Frontal cortex (tissue), 1 donor: ENCODE data around the gene TDRD10. TPM values are rescaled to one million over a fixed set of nuclear protein-coding genes. Genes with fewer than 3 reads are reported as not detected.

ENCODE experiments used
- total RNA-seq: library from RNA; depleted of rRNA; stranded (reverse); fragments of >200 nt; gene quantifications from one replicate; pipeline ENCODE4 v1.2.3, GENCODE V29; 2014

TDRD10 gene
- total RNA-seq, 1 donor from 2014 or later, result 0.41 TPM

Other genes with a start within 250 kb of the TDRD10 start
- gene HAX1, start 229.6 kb upstream of the TDRD10 start, total RNA-seq, result 75.8 TPM
- gene AQP10, start 181.1 kb upstream of the TDRD10 start, total RNA-seq, result not detected
- 25.3 TPM for gene ATP8B2, start 176.7 kb upstream of the TDRD10 start, total RNA-seq
- gene IL6R, start 96.9 kb upstream of the TDRD10 start, total RNA-seq, result 3.3 TPM
- gene SHE, start 193 bp downstream of the TDRD10 start, total RNA-seq, result 2.0 TPM
- gene UBE2Q1, start 56.4 kb downstream of the TDRD10 start, total RNA-seq, result 25.3 TPM
- gene CHRNB2, start 65.6 kb downstream of the TDRD10 start, total RNA-seq, result 17.9 TPM
- gene ADAR, start 106.0 kb downstream of the TDRD10 start, total RNA-seq, result 63.2 TPM